Measurements from ENCODE around the gene TSGA10IP.

TSGA10IP gene

DNA sequence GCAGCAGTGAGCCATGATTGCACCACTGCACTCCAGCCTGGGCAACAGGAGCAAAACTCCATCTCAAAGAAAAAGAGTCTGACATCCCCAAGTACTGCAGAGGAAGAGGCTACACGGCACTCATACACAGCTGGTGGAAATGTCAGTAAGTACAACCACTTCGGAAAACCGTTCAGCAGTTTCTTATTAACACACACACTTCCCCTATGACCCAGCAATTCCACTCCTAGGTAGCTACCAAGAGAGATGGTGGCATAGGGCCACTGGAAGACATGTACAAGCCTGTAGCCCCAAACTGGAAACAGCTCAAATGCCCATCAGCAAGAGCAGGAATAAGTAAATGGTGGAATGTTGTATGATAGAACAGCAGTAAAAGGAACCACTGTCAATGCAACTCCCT is 22.7 kb upstream of the TSGA10IP start:
- H3K27ac ChIP-seq = no peak overlapping the region
- TF ChIP-seq, protein P1, sequence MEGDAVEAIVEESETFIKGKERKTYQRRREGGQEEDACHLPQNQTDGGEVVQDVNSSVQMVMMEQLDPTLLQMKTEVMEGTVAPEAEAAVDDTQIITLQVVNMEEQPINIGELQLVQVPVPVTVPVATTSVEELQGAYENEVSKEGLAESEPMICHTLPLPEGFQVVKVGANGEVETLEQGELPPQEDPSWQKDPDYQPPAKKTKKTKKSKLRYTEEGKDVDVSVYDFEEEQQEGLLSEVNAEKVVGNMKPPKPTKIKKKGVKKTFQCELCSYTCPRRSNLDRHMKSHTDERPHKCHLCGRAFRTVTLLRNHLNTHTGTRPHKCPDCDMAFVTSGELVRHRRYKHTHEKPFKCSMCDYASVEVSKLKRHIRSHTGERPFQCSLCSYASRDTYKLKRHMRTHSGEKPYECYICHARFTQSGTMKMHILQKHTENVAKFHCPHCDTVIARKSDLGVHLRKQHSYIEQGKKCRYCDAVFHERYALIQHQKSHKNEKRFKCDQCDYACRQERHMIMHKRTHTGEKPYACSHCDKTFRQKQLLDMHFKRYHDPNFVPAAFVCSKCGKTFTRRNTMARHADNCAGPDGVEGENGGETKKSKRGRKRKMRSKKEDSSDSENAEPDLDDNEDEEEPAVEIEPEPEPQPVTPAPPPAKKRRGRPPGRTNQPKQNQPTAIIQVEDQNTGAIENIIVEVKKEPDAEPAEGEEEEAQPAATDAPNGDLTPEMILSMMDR (IDR thresholded peaks at IDR 0.05) = no peak
- TF ChIP-seq ZFX (IDR thresholded peaks at IDR 0.05; ENCODE audit: borderline replicate concordance) = no peak

DNA sequence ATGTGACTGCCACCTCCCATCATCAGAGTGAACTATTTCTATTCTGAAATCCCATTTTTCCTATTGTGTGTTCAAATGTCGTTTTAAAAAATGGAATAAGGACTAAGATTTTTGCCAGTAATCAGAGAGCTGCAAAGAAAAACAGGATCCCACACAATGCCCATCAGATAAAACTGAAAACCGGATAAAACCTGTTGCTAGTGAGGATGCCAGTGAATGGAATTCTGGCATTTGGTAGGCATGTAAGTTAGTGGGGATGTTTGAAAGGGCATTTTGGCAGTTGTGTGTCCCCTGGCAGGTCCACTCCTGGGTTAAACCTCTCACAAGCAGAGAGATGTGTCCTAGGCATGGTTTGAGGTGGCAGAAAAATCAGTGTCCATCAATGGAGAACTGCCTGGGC is 19.9 kb upstream of the TSGA10IP start:
- H3K27ac ChIP-seq = no peak overlapping the region
- no peak for TF ChIP-seq ZFX (IDR thresholded peaks at IDR 0.05; ENCODE audit: borderline replicate concordance)

- TF ChIP-seq ZFX (IDR thresholded peaks at IDR 0.05; ENCODE audit: borderline replicate concordance) = no peak
- TF ChIP-seq, protein P1 (IDR thresholded peaks at IDR 0.05) = no peak
- no peak overlapping the region for H3K27ac ChIP-seq
Measured at GRCh38 chr11:65927904-65928397, 17.3 kb upstream of the TSGA10IP start.

DNA sequence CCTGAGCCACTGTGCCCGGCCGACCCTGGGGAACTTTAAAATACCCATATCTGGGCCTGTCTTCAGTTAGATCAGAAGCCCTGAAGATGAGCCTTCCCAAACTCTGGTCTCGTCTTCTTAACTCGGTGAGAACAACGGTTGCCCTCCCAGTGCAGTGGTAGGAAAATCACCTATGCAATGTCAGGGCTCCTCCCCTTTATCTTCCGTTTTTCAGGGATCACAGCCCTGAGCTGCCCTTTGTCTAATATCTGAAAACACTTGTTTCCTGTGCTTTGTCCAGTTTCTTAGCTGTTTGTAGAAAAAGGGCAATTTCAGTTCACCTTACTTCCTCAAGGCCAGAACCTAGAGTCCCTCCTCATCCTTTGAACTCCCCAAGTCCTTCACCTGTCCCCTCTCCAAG is 16.6 kb upstream of the TSGA10IP start:
- no peak overlapping the region for H3K27ac ChIP-seq
- TF ChIP-seq, protein P1 (IDR thresholded peaks at IDR 0.05) = no peak
- TF ChIP-seq ZFX (IDR thresholded peaks at IDR 0.05; ENCODE audit: borderline replicate concordance) = no peak

- H3K27ac ChIP-seq = no peak overlapping the region
- TF ChIP-seq ZFX (IDR thresholded peaks at IDR 0.05; ENCODE audit: borderline replicate concordance) = no peak
- TF ChIP-seq, protein P1 (IDR thresholded peaks at IDR 0.05) = no peak
Measured at GRCh38 chr11:65931773-65932557, 13.3 kb upstream of the TSGA10IP start.

GRCh38 chr11:65932558-65932919 is 12.7 kb upstream of the TSGA10IP start:
- TF ChIP-seq ZFX (IDR thresholded peaks at IDR 0.05; ENCODE audit: borderline replicate concordance) = no peak
- TF ChIP-seq, protein P1 (IDR thresholded peaks at IDR 0.05) = peak; percentile 43
- H3K27ac ChIP-seq = no peak overlapping the region

DNA sequence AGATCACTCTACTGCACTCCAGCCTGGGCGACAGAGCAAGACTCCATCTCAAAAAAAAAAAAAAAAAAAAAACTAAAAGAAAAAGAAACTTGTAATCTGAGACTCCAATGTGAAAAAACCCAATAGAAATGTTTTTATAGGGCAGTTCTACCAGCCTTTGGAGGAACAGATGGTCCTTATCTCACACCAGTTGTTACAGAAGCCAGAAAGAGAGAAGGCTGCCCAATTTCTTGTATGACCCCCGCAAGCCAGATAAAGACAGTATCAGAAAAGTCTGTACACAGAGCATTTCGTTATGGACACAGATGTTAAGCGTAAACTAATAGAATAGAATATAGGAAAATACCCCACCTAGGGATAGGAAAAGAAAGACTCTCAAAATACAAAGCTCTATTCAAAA is 11.3 kb upstream of the TSGA10IP start:
- TF ChIP-seq, protein P1 (IDR thresholded peaks at IDR 0.05) = no peak
- no peak for TF ChIP-seq ZFX (IDR thresholded peaks at IDR 0.05; ENCODE audit: borderline replicate concordance)
- no peak overlapping the region for H3K27ac ChIP-seq

Measured in 22Rv1 (cell line).